Measurements from ENCODE around the gene FETUB. TPM values are rescaled to one million over a fixed set of nuclear protein-coding genes. Genes with fewer than 3 reads are reported as not detected.
"Not testable (repeated sequence)": the region's sequence is repeated elsewhere in the genome, so short reads cannot be mapped to it uniquely, and the experiment has no call there.

The FETUB gene
- total RNA-seq, 2 experiments from 2014 or later, result not detected

DNA sequence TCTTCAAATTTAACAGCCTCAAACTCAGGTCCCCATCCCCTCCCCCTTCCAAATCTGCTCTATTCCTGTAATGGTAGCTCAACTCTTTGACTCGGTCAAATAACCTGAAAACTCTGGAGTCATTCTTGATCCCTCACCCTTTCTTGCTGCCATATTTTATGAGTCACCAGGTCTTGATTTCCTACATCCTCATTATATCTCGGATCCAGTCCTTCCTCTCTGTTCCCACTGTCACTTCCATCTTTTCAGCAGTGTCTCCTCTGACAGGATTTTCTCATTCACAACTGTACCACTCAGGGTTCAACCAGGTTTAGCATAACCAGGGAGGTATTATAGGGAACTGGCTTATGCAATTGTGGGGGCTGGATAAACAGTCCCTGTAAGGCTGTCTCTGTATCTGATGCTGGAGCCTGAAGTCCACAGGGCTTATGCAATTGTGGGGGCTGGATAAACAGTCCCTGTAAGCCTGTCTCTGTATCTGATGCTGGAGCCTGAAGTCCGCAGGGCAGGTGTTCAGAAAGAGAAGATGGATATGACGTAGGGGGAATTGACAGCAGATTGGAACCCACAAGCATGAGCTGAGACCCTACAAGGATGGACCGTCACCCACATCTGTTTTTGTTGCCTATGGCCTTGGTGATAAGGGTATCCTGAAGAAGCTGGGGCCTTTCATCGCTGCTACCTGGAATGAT, 9.1 kb upstream of the FETUB start:
- H3K4me3 Mint-ChIP-seq, result no peak overlapping the region
- H3K4me1 Mint-ChIP-seq, result no peaks in the 10 kb centered on the region
- no peaks in the 10 kb centered on the region for H3K36me3 Mint-ChIP-seq
- ATAC-seq (no peak), DNase-seq (no peak)
- H3K27me3 Mint-ChIP-seq, result peaks cover 21% of the 10 kb centered on the region
- no peaks in the 10 kb centered on the region for H3K9me3 Mint-ChIP-seq (ENCODE audit: low read depth)
- CTCF ChIA-PET, result interaction anchor here (2.9 kb wide), 1 partner anchor 14 kb away, joined by 9 read pairs; no protein-coding TSS in a partner anchor
- no peak overlapping the region for H3K27ac Mint-ChIP-seq

DNA sequence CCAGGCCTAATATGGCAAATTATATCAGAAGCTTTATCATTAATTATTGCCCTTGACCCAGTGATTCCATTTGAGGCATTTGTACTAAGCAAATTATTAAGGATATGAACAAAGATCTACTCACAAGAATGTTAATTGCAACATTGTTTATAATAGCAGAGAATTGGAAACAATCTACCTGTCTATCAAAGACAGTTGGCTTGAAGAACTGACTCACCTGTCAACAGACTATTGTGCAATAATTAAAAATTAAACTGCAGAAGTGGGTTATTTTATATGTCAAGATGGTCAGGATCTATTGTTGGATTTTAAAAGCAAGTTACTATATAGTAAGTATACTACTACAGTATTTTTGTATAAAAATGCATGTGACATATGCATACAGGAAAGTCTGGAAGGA, 6.7 kb upstream of the FETUB start:
- CTCF ChIA-PET, result interaction anchor here (3.4 kb wide), 1 partner anchor 16 kb away, joined by 15 read pairs; no protein-coding TSS in a partner anchor
- DNase-seq, result no peak
- no peak overlapping the region for H3K4me3 Mint-ChIP-seq
- no peak overlapping the region for H3K27ac Mint-ChIP-seq
- no peak for ATAC-seq
- H3K36me3 Mint-ChIP-seq, result no peaks in the 10 kb centered on the region
- peaks cover 17% of the 10 kb centered on the region for H3K27me3 Mint-ChIP-seq
- H3K4me1 Mint-ChIP-seq, result no peaks in the 10 kb centered on the region
- no peaks in the 10 kb centered on the region for H3K9me3 Mint-ChIP-seq (ENCODE audit: low read depth)

DNA sequence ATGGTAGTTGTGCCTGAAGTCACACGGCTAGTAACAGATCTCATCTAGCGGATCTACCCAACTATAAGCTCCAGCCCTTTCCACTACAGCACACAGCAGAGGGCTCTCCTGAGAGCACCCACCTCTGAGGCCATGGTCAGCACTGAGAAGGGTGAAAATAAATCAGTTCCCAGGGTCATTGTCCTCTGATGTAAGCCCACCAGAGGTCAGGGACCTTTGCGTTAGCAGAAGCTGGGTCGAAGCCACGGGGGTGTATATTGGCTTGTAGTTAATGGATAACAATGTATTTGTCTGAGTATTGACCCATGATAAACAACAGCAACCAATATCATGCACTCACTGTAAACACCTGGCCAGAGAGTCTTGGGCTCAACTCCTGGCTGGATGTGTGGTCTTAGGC, 6.0 kb upstream of the FETUB start:
- not testable (repeated sequence) for H3K27ac Mint-ChIP-seq; H3K4me3 Mint-ChIP-seq; H3K36me3 Mint-ChIP-seq; ATAC-seq; DNase-seq; H3K4me1 Mint-ChIP-seq; H3K9me3 Mint-ChIP-seq (ENCODE audit: low read depth)
- peaks cover 22% of the 10 kb centered on the region for H3K27me3 Mint-ChIP-seq
- CTCF ChIA-PET, result interaction anchor here (3.4 kb wide), 1 partner anchor 17 kb away, joined by 15 read pairs; no protein-coding TSS in a partner anchor

DNA sequence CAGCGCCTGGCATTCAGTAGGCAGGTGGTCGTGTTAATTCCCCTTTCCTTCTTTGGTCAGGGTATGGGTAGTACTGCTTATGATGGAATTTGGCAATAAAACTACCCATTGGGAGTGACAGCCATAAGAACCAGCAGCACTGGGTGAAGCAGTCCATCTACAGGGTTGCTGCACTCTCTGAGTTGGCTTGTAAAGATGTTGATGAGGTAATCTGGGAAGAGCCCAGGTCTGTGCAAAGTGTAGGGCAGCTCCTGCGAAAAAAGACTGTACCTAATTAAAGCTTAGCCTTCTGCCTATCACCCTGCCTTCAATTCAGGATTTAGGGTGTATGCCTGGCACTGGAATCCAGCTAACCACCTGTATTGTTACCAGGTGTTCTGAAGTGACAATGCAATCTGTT, 4.7 kb upstream of the FETUB start:
- H3K4me1 Mint-ChIP-seq, result no peaks in the 10 kb centered on the region

DNA sequence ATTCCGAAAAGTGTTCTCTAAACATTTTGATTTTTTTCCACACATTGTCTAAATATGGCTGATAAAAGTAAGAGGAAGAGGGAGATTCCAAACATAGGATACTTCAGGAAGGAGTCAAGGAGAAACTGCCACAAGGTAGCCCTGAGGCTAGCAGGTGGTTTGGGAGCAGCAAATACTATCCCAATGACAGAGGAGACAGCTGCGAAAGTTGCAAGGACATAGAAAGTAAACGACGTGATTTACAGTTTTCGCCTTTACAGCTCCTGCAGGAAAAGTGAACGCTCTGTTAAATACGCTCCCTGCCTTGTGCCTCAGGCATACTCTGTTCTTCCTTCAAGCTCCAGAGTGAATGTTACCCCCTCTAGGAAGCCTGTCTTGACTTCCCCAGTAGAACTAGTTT, 3.7 kb upstream of the FETUB start:
- Mint-ChIP-seq H3K4me3 (no peak overlapping the region), H3K27ac (no peak overlapping the region), H3K27me3 (peaks cover 16% of the 10 kb centered on the region), H3K9me3 (ENCODE audit: low read depth) (no peaks in the 10 kb centered on the region), H3K4me1 (no peaks in the 10 kb centered on the region), H3K36me3 (no peaks in the 10 kb centered on the region)
- CTCF ChIA-PET, result interaction anchor here (1.0 kb wide), 1 partner anchor 20 kb away, joined by 3 read pairs; no protein-coding TSS in a partner anchor
- DNase-seq (no peak), ATAC-seq (no peak)

More for the DNA sequence above, 4.7 kb upstream of the FETUB start:
- Mint-ChIP-seq H3K9me3 (ENCODE audit: low read depth) (no peaks in the 10 kb centered on the region), H3K4me3 (no peak overlapping the region), H3K36me3 (no peaks in the 10 kb centered on the region), H3K27me3 (peaks cover 19% of the 10 kb centered on the region), H3K27ac (no peak overlapping the region)
- DNase-seq, result no peak
- ATAC-seq, result no peak
- CTCF ChIA-PET, result interaction anchor here (1.0 kb wide), 1 partner anchor 19 kb away, joined by 3 read pairs; no protein-coding TSS in a partner anchor

DNA sequence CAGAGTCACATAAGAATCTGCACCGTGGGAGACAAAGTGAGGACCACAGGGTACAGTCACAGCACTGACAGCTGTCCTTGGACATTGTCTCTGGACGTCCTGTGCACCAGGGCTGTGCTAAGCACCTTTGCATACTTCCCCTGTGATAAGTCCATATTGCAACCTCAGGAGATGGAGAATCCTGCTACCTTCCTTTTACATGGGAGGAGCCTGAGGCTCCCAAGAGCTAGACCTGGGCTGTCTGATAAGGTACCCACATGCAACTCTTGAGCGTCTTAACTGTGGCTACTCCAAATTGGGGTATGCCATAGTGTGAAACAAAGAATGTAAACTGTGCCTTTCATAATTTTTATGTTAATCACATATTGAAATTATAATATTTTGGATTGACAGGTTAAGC, 2.5 kb upstream of the FETUB start:
- Mint-ChIP-seq H3K9me3 (ENCODE audit: low read depth) (no peaks in the 10 kb centered on the region), H3K27me3 (peaks cover 17% of the 10 kb centered on the region), H3K4me1 (peaks cover 6% of the 10 kb centered on the region), H3K4me3 (no peak overlapping the region), H3K27ac (no peak overlapping the region), H3K36me3 (no peaks in the 10 kb centered on the region)
- CTCF ChIA-PET, result no interaction called here
- ATAC-seq (no peak), DNase-seq (no peak)

DNA sequence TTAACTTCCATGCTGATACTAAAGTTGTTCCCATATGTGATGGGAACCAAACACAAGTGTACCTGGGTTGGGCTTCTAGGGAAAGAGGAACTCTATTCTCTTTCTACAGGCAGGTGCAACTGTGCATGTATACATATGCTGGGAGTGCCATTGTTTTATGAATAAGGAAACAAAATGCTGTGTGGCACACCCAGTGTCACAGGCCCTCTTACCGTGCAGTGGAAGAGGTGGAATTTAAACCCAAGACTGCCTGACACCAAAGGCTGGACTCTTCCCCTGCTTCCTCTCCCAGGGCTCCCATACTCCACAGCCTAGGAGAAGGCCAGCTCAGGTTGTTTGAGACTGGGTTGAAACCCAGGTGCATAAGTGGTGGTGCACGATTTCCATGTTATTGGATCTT, 1.9 kb upstream of the FETUB start:
- no peak overlapping the region for H3K4me3 Mint-ChIP-seq
- no peak for DNase-seq
- peaks cover 12% of the 10 kb centered on the region for H3K4me1 Mint-ChIP-seq
- H3K27ac Mint-ChIP-seq, result no peak overlapping the region
- CTCF ChIA-PET, result no interaction called here
- ATAC-seq, result no peak
- no peaks in the 10 kb centered on the region for H3K36me3 Mint-ChIP-seq
- peaks cover 23% of the 10 kb centered on the region for H3K27me3 Mint-ChIP-seq
- no peaks in the 10 kb centered on the region for H3K9me3 Mint-ChIP-seq (ENCODE audit: low read depth)

DNA sequence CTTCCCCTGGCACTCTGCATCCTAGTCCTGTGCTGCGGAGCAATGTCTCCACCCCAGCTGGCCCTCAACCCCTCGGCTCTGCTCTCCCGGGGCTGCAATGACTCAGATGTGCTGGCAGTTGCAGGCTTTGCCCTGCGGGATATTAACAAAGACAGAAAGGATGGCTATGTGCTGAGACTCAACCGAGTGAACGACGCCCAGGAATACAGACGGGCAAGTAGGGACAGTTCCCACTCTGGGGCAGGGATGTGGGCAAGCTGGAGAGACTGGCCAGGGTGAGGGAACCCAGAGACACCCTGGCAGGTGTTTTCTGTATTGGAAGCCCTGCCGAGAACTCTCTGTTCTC, 247 bp downstream of the FETUB start:
- ATAC-seq (no peak), DNase-seq (no peak)
- Mint-ChIP-seq H3K9me3 (ENCODE audit: low read depth) (no peaks in the 10 kb centered on the region), H3K36me3 (no peaks in the 10 kb centered on the region), H3K4me3 (no peak overlapping the region), H3K27me3 (peaks cover 22% of the 10 kb centered on the region), H3K4me1 (peaks cover 21% of the 10 kb centered on the region), H3K27ac (no peak overlapping the region)
- CTCF ChIA-PET, result interaction anchor here (1.3 to 1.4 kb wide), 2 partner anchors 23 to 25 kb away, joined by 4 to 5 read pairs; no protein-coding TSS in a partner anchor

DNA sequence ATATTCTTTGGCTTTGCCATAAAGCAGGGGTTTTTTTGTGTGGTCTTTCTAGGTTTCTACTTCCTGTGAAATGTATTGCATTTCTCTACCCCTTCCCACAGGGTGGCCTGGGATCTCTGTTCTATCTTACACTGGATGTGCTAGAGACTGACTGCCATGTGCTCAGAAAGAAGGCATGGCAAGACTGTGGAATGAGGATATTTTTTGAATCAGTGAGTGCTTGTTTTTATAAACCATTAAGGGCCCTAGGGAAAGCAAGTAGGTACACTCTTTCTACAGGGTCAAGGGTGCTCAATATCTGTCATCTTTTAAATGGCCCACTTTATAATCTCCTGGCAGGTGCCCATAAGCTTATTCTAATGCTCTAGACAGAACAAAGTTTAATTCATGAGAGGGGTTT, 730 bp downstream of the FETUB start:
- Mint-ChIP-seq H3K4me1 (peaks cover 21% of the 10 kb centered on the region), H3K36me3 (no peaks in the 10 kb centered on the region), H3K27me3 (peaks cover 24% of the 10 kb centered on the region), H3K27ac (no peak overlapping the region), H3K9me3 (ENCODE audit: low read depth) (no peaks in the 10 kb centered on the region), H3K4me3 (no peak overlapping the region)
- CTCF ChIA-PET, result interaction anchor here (1.3 to 1.4 kb wide), 2 partner anchors 24 to 26 kb away, joined by 4 to 5 read pairs; no protein-coding TSS in a partner anchor
- DNase-seq (no peak), ATAC-seq (no peak)

DNA sequence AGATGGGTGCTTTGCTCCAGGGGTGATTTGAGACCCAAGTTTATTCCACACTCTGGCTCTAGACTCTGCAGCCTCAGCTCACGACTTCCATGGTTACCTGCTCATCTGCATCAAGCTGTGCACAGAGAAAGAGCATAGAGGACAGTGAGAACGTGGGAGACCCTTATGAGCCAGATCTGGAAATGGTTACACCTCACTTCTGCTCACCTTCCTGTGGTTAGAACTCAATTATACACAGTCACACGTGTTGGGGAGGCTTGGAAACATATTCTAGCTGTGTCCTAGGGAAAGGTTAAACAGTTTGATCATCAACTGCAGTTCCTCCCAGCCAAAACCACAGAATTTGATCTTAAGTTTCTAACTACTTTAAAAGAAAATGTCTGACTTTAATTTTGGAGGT, 1.8 kb downstream of the FETUB start:
- CTCF ChIA-PET, result interaction anchor here (1.0 to 1.4 kb wide), 2 partner anchors 25 to 27 kb away, joined by 4 to 5 read pairs; no protein-coding TSS in a partner anchor
- Mint-ChIP-seq H3K4me1 (peaks cover 24% of the 10 kb centered on the region), H3K27me3 (peaks cover 27% of the 10 kb centered on the region), H3K27ac (no peak overlapping the region), H3K9me3 (ENCODE audit: low read depth) (no peaks in the 10 kb centered on the region), H3K36me3 (no peaks in the 10 kb centered on the region), H3K4me3 (no peak overlapping the region)
- DNase-seq, result no peak
- ATAC-seq, result no peak

DNA sequence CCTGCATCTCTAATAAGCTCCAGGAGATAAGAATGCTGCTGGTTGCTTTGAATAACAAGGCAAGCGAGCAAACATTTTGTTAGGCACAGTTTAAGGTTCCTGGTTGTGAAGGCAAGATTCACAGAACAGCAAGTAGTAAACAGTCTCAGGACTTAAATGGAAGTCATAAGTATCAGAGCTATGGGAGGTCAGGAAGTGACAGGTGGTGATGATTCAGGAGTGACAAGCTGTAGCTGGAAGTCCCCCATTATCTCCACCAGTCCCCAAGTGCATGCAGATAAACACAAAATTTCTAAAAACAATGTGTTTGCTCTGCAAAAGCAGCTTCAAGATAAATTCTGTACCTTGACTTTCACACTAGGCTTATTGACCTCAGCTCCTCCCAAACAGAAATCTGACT, 3.3 kb downstream of the FETUB start:
- no peak overlapping the region for H3K27ac Mint-ChIP-seq
- H3K27me3 Mint-ChIP-seq, result peaks cover 29% of the 10 kb centered on the region
- CTCF ChIA-PET, result interaction anchor here (0.9 kb wide), 1 partner anchor 26 kb away, joined by 3 read pairs; no protein-coding TSS in a partner anchor
- no peak for ATAC-seq
- DNase-seq, result no peak
- no peaks in the 10 kb centered on the region for H3K36me3 Mint-ChIP-seq
- peaks cover 24% of the 10 kb centered on the region for H3K4me1 Mint-ChIP-seq
- no peaks in the 10 kb centered on the region for H3K9me3 Mint-ChIP-seq (ENCODE audit: low read depth)
- no peak overlapping the region for H3K4me3 Mint-ChIP-seq

DNA sequence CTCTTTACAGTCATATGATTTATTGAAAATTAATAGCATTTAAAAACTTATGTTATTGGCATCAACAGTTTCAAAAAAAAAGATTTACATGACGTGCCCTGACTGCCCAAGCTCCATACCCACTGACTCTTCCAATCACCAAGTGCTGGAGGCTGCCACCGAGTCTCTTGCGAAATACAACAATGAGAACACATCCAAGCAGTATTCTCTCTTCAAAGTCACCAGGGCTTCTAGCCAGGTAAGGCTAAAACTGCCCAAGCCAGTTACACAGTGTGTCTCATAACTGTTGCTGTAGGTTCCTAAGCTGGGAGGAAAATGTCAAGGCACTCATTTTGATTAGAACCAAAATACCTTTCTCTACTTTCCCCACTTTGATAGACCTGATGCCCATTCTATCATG, 4.5 kb downstream of the FETUB start:
- H3K4me1 Mint-ChIP-seq, result peaks cover 25% of the 10 kb centered on the region
- CTCF ChIA-PET, result no interaction called here
- ATAC-seq (no peak), DNase-seq (no peak)
- peaks cover 31% of the 10 kb centered on the region for H3K27me3 Mint-ChIP-seq
- H3K27ac Mint-ChIP-seq, result no peak overlapping the region
- H3K4me3 Mint-ChIP-seq, result no peak overlapping the region
- no peaks in the 10 kb centered on the region for H3K9me3 Mint-ChIP-seq (ENCODE audit: low read depth)
- H3K36me3 Mint-ChIP-seq, result no peaks in the 10 kb centered on the region

DNA sequence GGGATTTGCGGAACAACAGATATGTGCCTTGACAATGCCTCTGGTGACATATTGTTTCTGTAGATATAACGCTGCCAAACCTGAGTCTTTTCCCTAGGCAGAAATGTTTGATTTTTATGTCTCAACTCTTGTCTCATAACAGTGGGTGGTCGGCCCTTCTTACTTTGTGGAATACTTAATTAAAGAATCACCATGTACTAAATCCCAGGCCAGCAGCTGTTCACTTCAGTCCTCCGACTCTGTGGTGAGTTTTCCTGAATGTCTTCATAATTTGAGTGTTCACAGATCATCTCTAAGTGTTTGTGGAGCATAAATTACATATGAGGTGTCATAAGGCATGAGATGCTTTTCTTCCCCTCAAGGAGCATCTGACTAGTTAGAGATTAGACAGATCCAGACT, 5.9 kb downstream of the FETUB start:
- Mint-ChIP-seq H3K4me3 (no peak overlapping the region), H3K36me3 (no peaks in the 10 kb centered on the region), H3K27me3 (peaks cover 32% of the 10 kb centered on the region), H3K9me3 (ENCODE audit: low read depth) (no peaks in the 10 kb centered on the region), H3K4me1 (peaks cover 27% of the 10 kb centered on the region), H3K27ac (no peak overlapping the region)
- ATAC-seq (no peak), DNase-seq (no peak)
- CTCF ChIA-PET, result interaction anchor here (1.4 kb wide), 1 partner anchor 29 kb away, joined by 5 read pairs; no protein-coding TSS in a partner anchor

DNA sequence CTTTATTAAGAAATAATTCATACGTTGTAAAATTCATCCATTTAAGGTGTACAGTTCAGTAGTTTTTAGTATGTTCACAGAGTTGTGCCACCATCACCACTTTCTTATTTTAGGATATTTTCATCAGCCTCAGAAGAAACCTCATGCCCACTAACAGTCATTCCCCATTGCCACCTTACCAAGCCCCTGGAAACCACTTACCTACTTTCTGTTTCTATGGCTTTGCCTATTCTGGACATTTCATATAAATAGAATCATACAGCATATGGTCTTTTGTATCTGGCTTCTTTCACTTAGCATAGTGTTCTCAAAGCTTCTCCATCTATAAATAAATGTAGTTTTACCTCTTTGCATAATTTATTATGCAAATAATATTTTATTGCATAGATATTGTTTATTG, 6.6 kb downstream of the FETUB start:
- peaks cover 35% of the 10 kb centered on the region for H3K27me3 Mint-ChIP-seq
- CTCF ChIA-PET, result interaction anchor here (1.4 kb wide), 1 partner anchor 30 kb away, joined by 5 read pairs; no protein-coding TSS in a partner anchor
- DNase-seq (no peak), ATAC-seq (no peak)
- H3K36me3 Mint-ChIP-seq, result no peaks in the 10 kb centered on the region
- no peak overlapping the region for H3K4me3 Mint-ChIP-seq
- H3K9me3 Mint-ChIP-seq (ENCODE audit: low read depth), result no peaks in the 10 kb centered on the region
- H3K4me1 Mint-ChIP-seq, result peaks cover 26% of the 10 kb centered on the region
- no peak overlapping the region for H3K27ac Mint-ChIP-seq
